ENCODE results near the gene ZFYVE28.
"Not testable (repeated sequence)": the region's sequence is repeated elsewhere in the genome, so short reads cannot be mapped to it uniquely, and the experiment has no call there.

The ZFYVE28 gene

GRCh38 chr4:2226261-2226660 lies 192.2 kb downstream of the ZFYVE28 start:
- Histone ChIP-seq H3K9me2 (replicated peaks; ENCODE audit: insufficient read depth, low read length) (no peaks in the 10 kb centered on the region), H3K27ac (ENCODE audit: low read depth, low read length) (no peak overlapping the region), H3K79me2 (ENCODE audit: insufficient read depth, low read length) (no peaks in the 10 kb centered on the region), H3K27me3 (ENCODE audit: low read length) (no peaks in the 10 kb centered on the region), H4K20me1 (ENCODE audit: low read depth, low read length) (no peaks in the 10 kb centered on the region; the same call in 1 of the 2 replicates), H3K4me2 (ENCODE audit: low read depth, low read length, poor library complexity, severe bottlenecking) (no peak overlapping the region), H3K9ac (ENCODE audit: low read length) (no peak overlapping the region), H3K9me3 (ENCODE audit: insufficient read depth, low read length) (no peaks in the 10 kb centered on the region), H3F3A (ENCODE audit: insufficient read depth) (no peaks in the 10 kb centered on the region), H2AFZ (ENCODE audit: low read depth, low read length, severe bottlenecking) (no peak overlapping the region), H3K4me3 (ENCODE audit: insufficient read depth, low read length, poor library complexity, severe bottlenecking) (no peak overlapping the region), H3K36me3 (ENCODE audit: low read length) (peaks cover 13% of the 10 kb centered on the region; the same call in 1 of the 2 replicates)
- TF ChIP-seq, protein P1, sequence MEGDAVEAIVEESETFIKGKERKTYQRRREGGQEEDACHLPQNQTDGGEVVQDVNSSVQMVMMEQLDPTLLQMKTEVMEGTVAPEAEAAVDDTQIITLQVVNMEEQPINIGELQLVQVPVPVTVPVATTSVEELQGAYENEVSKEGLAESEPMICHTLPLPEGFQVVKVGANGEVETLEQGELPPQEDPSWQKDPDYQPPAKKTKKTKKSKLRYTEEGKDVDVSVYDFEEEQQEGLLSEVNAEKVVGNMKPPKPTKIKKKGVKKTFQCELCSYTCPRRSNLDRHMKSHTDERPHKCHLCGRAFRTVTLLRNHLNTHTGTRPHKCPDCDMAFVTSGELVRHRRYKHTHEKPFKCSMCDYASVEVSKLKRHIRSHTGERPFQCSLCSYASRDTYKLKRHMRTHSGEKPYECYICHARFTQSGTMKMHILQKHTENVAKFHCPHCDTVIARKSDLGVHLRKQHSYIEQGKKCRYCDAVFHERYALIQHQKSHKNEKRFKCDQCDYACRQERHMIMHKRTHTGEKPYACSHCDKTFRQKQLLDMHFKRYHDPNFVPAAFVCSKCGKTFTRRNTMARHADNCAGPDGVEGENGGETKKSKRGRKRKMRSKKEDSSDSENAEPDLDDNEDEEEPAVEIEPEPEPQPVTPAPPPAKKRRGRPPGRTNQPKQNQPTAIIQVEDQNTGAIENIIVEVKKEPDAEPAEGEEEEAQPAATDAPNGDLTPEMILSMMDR (IDR thresholded peaks at IDR 0.05; ENCODE audit: insufficient read depth, low read length, poor library complexity, severe bottlenecking) = no peak
- TF ChIP-seq EZH2phosphoT487 (conservative IDR thresholded peaks at IDR 0.05; ENCODE audit: low read length) = no peak

DNA sequence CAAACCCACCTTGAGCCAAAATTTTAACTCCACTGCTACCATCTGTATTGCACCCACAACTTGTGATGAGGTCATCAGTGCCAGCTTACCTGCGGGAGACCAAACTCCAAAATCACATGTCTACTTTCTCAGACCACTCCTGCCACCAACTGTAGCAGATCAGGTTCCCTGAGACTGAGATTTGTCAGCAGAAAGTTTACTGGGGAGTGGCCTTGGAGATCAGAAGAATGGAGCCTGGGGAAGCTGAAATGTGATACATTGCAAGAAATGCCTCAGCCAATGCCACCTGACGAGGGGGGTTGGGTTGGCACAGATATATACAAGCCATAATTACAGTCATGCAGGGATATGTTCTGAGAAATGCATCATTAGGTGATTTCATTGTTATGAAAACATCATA lies 195.6 kb downstream of the ZFYVE28 start:
- no peak overlapping the region for H3K9ac ChIP-seq (ENCODE audit: low read length)
- no peaks in the 10 kb centered on the region for H3K79me2 ChIP-seq (ENCODE audit: insufficient read depth, low read length)
- H3K27ac ChIP-seq (ENCODE audit: low read depth, low read length) = no peak overlapping the region
- no peak overlapping the region for H3K4me3 ChIP-seq (ENCODE audit: insufficient read depth, low read length, poor library complexity, severe bottlenecking)
- H3K27me3 ChIP-seq (ENCODE audit: low read length) = no peaks in the 10 kb centered on the region
- H3F3A ChIP-seq (ENCODE audit: insufficient read depth) = peaks cover 6% of the 10 kb centered on the region; the same call in 1 of the 2 replicates
- no peak overlapping the region for H2AFZ ChIP-seq (ENCODE audit: low read depth, low read length, severe bottlenecking)
- TF ChIP-seq, protein P1 (IDR thresholded peaks at IDR 0.05; ENCODE audit: insufficient read depth, low read length, poor library complexity, severe bottlenecking) = no peak
- TF ChIP-seq EZH2phosphoT487 (conservative IDR thresholded peaks at IDR 0.05; ENCODE audit: low read length) = no peak
- H4K20me1 ChIP-seq (ENCODE audit: low read depth, low read length) = no peaks in the 10 kb centered on the region; the same call in 1 of the 2 replicates
- no peaks in the 10 kb centered on the region for H3K9me3 ChIP-seq (ENCODE audit: insufficient read depth, low read length)
- no peaks in the 10 kb centered on the region for H3K9me2 ChIP-seq (replicated peaks; ENCODE audit: insufficient read depth, low read length)
- no peak overlapping the region for H3K4me2 ChIP-seq (ENCODE audit: low read depth, low read length, poor library complexity, severe bottlenecking)
- peaks cover 6% of the 10 kb centered on the region; the same call in 1 of the 2 replicates for H3K36me3 ChIP-seq (ENCODE audit: low read length)

GRCh38 chr4:2221378-2221777 lies 197.1 kb downstream of the ZFYVE28 start:
- H3K9me2 ChIP-seq (replicated peaks; ENCODE audit: insufficient read depth, low read length); H3K9ac ChIP-seq (ENCODE audit: low read length); H2AFZ ChIP-seq (ENCODE audit: low read depth, low read length, severe bottlenecking); H3K27me3 ChIP-seq (ENCODE audit: low read length); H3K4me3 ChIP-seq (ENCODE audit: insufficient read depth, low read length, poor library complexity, severe bottlenecking); H4K20me1 ChIP-seq (ENCODE audit: low read depth, low read length); H3K79me2 ChIP-seq (ENCODE audit: insufficient read depth, low read length); H3K36me3 ChIP-seq (ENCODE audit: low read length); H3K4me2 ChIP-seq (ENCODE audit: low read depth, low read length, poor library complexity, severe bottlenecking); H3F3A ChIP-seq (ENCODE audit: insufficient read depth); H3K27ac ChIP-seq (ENCODE audit: low read depth, low read length); H3K9me3 ChIP-seq (ENCODE audit: insufficient read depth, low read length): not testable (repeated sequence)

GRCh38 chr4:2220016-2220630 lies 198.3 kb downstream of the ZFYVE28 start:
- TF ChIP-seq, protein P1 (IDR thresholded peaks at IDR 0.05; ENCODE audit: insufficient read depth, low read length, poor library complexity, severe bottlenecking) = peak; percentile 87
- TF ChIP-seq EZH2phosphoT487 (conservative IDR thresholded peaks at IDR 0.05; ENCODE audit: low read length) = no peak
- H3K79me2 ChIP-seq (ENCODE audit: insufficient read depth, low read length) = no peaks in the 10 kb centered on the region
- no peak overlapping the region for H3K27ac ChIP-seq (ENCODE audit: low read depth, low read length)
- no peak overlapping the region for H2AFZ ChIP-seq (ENCODE audit: low read depth, low read length, severe bottlenecking)
- no peaks in the 10 kb centered on the region for H3K9me2 ChIP-seq (replicated peaks; ENCODE audit: insufficient read depth, low read length)
- peaks cover 6% of the 10 kb centered on the region; the same call in 1 of the 2 replicates for H3F3A ChIP-seq (ENCODE audit: insufficient read depth)
- no peak overlapping the region for H3K9ac ChIP-seq (ENCODE audit: low read length)
- no peaks in the 10 kb centered on the region; the same call in 1 of the 2 replicates for H3K36me3 ChIP-seq (ENCODE audit: low read length)
- no peaks in the 10 kb centered on the region for H4K20me1 ChIP-seq (ENCODE audit: low read depth, low read length)
- H3K4me3 ChIP-seq (ENCODE audit: insufficient read depth, low read length, poor library complexity, severe bottlenecking) = no peak overlapping the region
- no peak overlapping the region for H3K4me2 ChIP-seq (ENCODE audit: low read depth, low read length, poor library complexity, severe bottlenecking)
- no peaks in the 10 kb centered on the region for H3K9me3 ChIP-seq (ENCODE audit: insufficient read depth, low read length)
- no peaks in the 10 kb centered on the region for H3K27me3 ChIP-seq (ENCODE audit: low read length)

Measured in SU-DHL-6 (cell line).